ENCODE measurements around the gene KLF9. TPM values are rescaled to one million over a fixed set of nuclear protein-coding genes. Genes with fewer than 3 reads are reported as not detected.

Gene KLF9
- total RNA-seq, 1 donor from 2014 or later, result 0.87 TPM

DNA sequence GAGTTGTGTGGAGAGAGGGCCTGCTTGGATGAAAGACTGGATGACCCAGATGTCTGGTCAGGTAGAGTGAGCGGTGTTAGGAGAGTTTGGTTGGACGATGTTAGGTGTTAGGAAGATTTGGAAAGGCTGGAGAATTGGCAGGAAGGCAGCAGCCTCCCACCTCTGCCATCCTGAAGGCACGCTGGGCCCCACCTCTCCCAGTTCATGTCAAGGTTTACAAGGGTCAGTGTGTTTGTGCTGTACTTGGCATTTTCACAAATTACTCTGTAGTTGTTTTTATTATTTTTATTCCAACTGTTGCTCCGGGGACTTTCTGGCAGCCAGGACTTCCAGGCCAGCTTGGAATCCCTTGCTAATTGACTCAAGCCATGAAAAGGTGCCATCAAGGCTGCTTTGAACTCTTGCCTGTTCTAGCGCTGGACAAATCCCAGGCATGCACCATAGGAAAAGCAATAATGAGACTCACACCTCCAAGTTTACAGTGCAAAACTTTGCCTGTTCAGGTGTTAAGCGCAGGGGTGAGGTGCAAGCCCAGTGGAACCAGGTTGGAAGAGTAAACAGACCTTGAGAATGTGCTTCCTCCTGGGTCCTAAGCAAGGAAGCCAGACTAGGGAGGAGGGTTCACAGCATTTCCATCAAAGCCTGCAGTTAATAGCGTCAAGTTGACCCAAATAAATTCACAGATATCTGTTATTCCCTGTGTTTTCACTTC lies 41.7 kb upstream of the KLF9 start:
- Mint-ChIP-seq H3K27ac (ENCODE audit: unreplicated experiment) (no peak overlapping the region), H3K27me3 (ENCODE audit: unreplicated experiment) (no peaks in the 10 kb centered on the region), H3K9me3 (ENCODE audit: unreplicated experiment) (no peaks in the 10 kb centered on the region), H3K4me1 (ENCODE audit: unreplicated experiment) (peaks cover 5% of the 10 kb centered on the region), H3K4me3 (ENCODE audit: unreplicated experiment) (no peak overlapping the region), H3K36me3 (ENCODE audit: low read depth, unreplicated experiment) (no peaks in the 10 kb centered on the region)
- no peak for DNase-seq (ENCODE audit: low spot score)
- TF ChIP-seq, protein P1, sequence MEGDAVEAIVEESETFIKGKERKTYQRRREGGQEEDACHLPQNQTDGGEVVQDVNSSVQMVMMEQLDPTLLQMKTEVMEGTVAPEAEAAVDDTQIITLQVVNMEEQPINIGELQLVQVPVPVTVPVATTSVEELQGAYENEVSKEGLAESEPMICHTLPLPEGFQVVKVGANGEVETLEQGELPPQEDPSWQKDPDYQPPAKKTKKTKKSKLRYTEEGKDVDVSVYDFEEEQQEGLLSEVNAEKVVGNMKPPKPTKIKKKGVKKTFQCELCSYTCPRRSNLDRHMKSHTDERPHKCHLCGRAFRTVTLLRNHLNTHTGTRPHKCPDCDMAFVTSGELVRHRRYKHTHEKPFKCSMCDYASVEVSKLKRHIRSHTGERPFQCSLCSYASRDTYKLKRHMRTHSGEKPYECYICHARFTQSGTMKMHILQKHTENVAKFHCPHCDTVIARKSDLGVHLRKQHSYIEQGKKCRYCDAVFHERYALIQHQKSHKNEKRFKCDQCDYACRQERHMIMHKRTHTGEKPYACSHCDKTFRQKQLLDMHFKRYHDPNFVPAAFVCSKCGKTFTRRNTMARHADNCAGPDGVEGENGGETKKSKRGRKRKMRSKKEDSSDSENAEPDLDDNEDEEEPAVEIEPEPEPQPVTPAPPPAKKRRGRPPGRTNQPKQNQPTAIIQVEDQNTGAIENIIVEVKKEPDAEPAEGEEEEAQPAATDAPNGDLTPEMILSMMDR (IDR thresholded peaks at IDR 0.05; ENCODE audit: unreplicated experiment), result no peak

DNA sequence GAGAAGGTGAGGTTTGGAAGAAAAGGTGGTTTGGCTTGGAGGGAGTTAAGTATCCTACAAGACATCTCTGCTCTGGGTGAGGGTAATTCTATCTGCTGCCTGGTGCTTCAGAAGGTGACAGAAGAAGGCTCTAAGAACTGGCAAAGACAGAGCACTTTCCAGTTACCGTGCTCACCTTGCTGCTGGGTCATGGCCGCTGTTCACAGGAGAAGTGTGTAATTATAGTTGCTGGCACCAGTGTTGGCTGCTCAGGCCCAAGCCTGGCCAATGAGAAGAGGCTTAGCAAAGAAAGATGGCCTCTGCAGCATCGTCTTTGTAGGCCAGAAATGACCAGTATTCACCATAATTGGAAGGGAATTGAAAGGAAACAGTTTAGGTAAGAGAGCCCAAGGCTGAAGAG lies 37.9 kb upstream of the KLF9 start:
- Mint-ChIP-seq H3K4me1 (ENCODE audit: unreplicated experiment) (peaks cover 5% of the 10 kb centered on the region), H3K9me3 (ENCODE audit: unreplicated experiment) (no peaks in the 10 kb centered on the region), H3K36me3 (ENCODE audit: low read depth, unreplicated experiment) (no peaks in the 10 kb centered on the region), H3K27ac (ENCODE audit: unreplicated experiment) (no peak overlapping the region), H3K27me3 (ENCODE audit: unreplicated experiment) (peaks cover 1% of the 10 kb centered on the region), H3K4me3 (ENCODE audit: unreplicated experiment) (no peak overlapping the region)
- no peak for DNase-seq (ENCODE audit: low spot score)
- TF ChIP-seq, protein P1 (IDR thresholded peaks at IDR 0.05; ENCODE audit: unreplicated experiment), result no peak

DNA sequence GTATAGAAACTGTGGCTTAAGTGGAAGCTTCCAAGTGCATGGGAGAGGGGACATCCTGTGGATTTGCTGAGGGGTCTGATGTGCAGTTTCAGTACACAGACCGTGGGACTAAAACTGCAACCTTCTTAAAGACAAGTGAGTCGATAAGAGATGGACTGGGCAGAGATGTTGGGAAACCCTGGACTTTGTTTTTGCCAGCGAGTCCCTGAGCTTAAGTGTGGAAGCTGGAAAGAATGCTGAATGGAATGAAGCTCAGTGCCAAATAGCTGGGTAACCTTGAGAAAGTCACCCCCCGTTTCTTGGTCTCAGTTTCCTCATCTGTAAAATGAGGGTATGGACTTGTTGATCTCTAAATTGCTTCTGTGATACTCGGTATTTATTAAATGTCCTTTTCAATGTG lies 37.3 kb upstream of the KLF9 start:
- H3K4me1 Mint-ChIP-seq (ENCODE audit: unreplicated experiment), result peaks cover 5% of the 10 kb centered on the region
- H3K27me3 Mint-ChIP-seq (ENCODE audit: unreplicated experiment), result peaks cover 1% of the 10 kb centered on the region
- H3K27ac Mint-ChIP-seq (ENCODE audit: unreplicated experiment), result no peak overlapping the region
- H3K9me3 Mint-ChIP-seq (ENCODE audit: unreplicated experiment), result no peaks in the 10 kb centered on the region
- no peak overlapping the region for H3K4me3 Mint-ChIP-seq (ENCODE audit: unreplicated experiment)
- no peaks in the 10 kb centered on the region for H3K36me3 Mint-ChIP-seq (ENCODE audit: low read depth, unreplicated experiment)
- no peak for DNase-seq (ENCODE audit: low spot score)
- TF ChIP-seq, protein P1 (IDR thresholded peaks at IDR 0.05; ENCODE audit: unreplicated experiment), result no peak

DNA sequence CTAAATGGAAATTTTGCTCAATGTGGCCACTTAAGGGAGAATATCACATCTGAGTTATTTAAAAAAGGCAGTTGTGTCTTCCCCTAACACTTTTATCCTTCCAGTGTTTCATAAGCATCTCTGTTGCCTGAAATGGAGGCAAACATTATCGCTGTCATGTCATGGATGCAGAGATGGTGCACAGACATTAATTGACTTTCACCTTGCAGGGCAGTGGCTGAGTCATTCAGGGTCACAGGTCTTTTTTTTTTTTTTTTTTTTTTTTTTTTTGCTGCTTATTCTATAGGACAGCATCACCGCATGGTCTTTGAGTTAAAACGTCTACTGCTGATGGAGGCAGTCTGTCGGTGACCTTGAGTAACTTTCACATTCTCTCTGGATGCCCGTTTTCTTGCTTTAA lies 36.3 kb upstream of the KLF9 start:
- Mint-ChIP-seq H3K4me3 (ENCODE audit: unreplicated experiment) (no peak overlapping the region), H3K4me1 (ENCODE audit: unreplicated experiment) (peaks cover 5% of the 10 kb centered on the region), H3K9me3 (ENCODE audit: unreplicated experiment) (no peaks in the 10 kb centered on the region), H3K27ac (ENCODE audit: unreplicated experiment) (no peak overlapping the region), H3K27me3 (ENCODE audit: unreplicated experiment) (peaks cover 1% of the 10 kb centered on the region), H3K36me3 (ENCODE audit: low read depth, unreplicated experiment) (no peaks in the 10 kb centered on the region)
- no peak for DNase-seq (ENCODE audit: low spot score)
- TF ChIP-seq, protein P1 (IDR thresholded peaks at IDR 0.05; ENCODE audit: unreplicated experiment), result no peak

DNA sequence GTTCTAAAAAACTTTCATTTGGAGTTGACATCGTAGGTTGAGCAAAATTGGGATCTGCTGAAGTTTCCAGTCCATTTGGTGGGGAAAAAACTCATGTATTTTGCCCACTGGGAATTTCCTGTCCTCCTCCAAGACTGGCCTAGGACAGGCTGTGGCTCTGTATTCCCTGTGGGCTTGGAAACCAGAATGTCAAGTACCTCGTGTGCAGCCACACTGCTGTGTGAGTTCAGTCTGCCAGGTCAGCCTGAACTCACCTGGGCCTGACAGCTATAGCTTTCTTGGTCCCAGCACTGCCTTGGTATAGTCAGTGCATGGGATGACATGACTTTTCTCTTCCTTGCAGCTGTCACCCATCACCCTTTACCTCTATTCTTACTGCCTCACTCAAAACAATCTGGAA lies 35.0 kb upstream of the KLF9 start:
- H3K4me3 Mint-ChIP-seq (ENCODE audit: unreplicated experiment), result no peak overlapping the region
- no peak for DNase-seq (ENCODE audit: low spot score)
- TF ChIP-seq, protein P1 (IDR thresholded peaks at IDR 0.05; ENCODE audit: unreplicated experiment), result no peak
- H3K9me3 Mint-ChIP-seq (ENCODE audit: unreplicated experiment), result no peaks in the 10 kb centered on the region
- H3K27me3 Mint-ChIP-seq (ENCODE audit: unreplicated experiment), result peaks cover 1% of the 10 kb centered on the region
- no peaks in the 10 kb centered on the region for H3K36me3 Mint-ChIP-seq (ENCODE audit: low read depth, unreplicated experiment)
- H3K27ac Mint-ChIP-seq (ENCODE audit: unreplicated experiment), result no peak overlapping the region
- H3K4me1 Mint-ChIP-seq (ENCODE audit: unreplicated experiment), result peaks cover 5% of the 10 kb centered on the region
